GM10248 (cell line): ENCODE data around the gene PSMD2.

Source experiments
- CTCF ChIA-PET: fragments of 300-600 bp; sonication (Branson Sonifier 250); formaldehyde crosslinking; extraction: SDS; loops from one replicate; lab custom pipeline; 2021; ENCODE audit warnings: antibody characterized with exemption; lab: Yijun Ruan, JAX
- POLR2A ChIA-PET: fragments of 350-650 bp; sonication (Branson Sonifier 250); formaldehyde crosslinking; extraction: SDS; loops from one replicate; lab custom pipeline; 2020; ENCODE audit warnings: antibody characterized with exemption; lab: Yijun Ruan, JAX
- DNase-seq: peaks from one replicate; pipeline ENCODE4 v3.0.0; 2012; ENCODE audit errors: extremely low spot score
- TF ChIP-seq, protein P1 (sequence below): IDR thresholded peaks from 2 replicates; pipeline ENCODE4 v1.5.1; 2012; ENCODE audit warnings: mild to moderate bottlenecking, low read depth; ENCODE audit errors: extremely low read depth, missing control alignments, control extremely low read depth

Gene PSMD2

GRCh38 chr3:184328516-184328915 lies 29.5 kb downstream of the PSMD2 start:
- no peak for DNase-seq
- TF ChIP-seq, protein P1, sequence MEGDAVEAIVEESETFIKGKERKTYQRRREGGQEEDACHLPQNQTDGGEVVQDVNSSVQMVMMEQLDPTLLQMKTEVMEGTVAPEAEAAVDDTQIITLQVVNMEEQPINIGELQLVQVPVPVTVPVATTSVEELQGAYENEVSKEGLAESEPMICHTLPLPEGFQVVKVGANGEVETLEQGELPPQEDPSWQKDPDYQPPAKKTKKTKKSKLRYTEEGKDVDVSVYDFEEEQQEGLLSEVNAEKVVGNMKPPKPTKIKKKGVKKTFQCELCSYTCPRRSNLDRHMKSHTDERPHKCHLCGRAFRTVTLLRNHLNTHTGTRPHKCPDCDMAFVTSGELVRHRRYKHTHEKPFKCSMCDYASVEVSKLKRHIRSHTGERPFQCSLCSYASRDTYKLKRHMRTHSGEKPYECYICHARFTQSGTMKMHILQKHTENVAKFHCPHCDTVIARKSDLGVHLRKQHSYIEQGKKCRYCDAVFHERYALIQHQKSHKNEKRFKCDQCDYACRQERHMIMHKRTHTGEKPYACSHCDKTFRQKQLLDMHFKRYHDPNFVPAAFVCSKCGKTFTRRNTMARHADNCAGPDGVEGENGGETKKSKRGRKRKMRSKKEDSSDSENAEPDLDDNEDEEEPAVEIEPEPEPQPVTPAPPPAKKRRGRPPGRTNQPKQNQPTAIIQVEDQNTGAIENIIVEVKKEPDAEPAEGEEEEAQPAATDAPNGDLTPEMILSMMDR, result no peak
- CTCF ChIA-PET, result interaction anchor here (0.9 kb wide), 1 partner anchor 420 kb away, joined by 3 read pairs; no protein-coding TSS in a partner anchor
- POLR2A ChIA-PET, result interaction anchor here (1.3 kb wide), 1 partner anchor 10 kb away, joined by 3 read pairs; no protein-coding TSS in a partner anchor

- TF ChIP-seq, protein P1, result no peak
- ChIA-PET CTCF (no interaction called here), POLR2A (no interaction called here)
- DNase-seq, result no peak
Measured at GRCh38 chr3:184332370-184333090, 33.5 kb downstream of the PSMD2 start.

DNA sequence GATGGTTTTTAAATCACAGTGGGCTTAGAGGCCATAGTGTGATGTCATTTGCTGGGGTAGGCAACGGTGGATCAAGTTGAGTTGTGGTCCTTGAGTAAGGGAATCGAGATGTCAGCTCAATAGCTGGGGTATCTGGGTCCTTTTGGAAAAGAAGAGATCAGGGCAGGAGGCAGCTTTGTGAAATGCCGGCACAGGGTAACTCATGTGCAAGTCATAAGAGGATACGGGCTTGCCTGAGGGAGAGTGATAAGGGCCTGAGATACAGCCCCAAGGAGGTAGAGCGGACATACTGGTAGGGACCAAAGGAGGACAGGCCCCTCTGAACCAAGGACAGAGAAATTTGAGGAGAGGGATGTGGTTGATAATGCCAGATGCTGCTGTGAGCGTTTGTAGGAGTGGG lies 34.1 kb downstream of the PSMD2 start:
- ChIA-PET CTCF (no interaction called here), POLR2A (no interaction called here)
- no peak for DNase-seq
- TF ChIP-seq, protein P1, result no peak

- no peak for DNase-seq
- ChIA-PET CTCF (no interaction called here), POLR2A (no interaction called here)
- TF ChIP-seq, protein P1, result no peak
Measured at GRCh38 chr3:184333700-184334099, 34.7 kb downstream of the PSMD2 start.

- POLR2A ChIA-PET, result no interaction called here
- no peak for DNase-seq
- TF ChIP-seq, protein P1, result no peak
- CTCF ChIA-PET, result no interaction called here
Measured at GRCh38 chr3:184334470-184335158, 35.6 kb downstream of the PSMD2 start.

- CTCF ChIA-PET, result interaction anchor here (0.6 to 0.9 kb wide), 2 partner anchors 19 to 20 kb away, joined by 3 read pairs; no protein-coding TSS in a partner anchor
- POLR2A ChIA-PET, result interaction anchor here (0.6 kb wide), 1 partner anchor 20 kb away, joined by 3 read pairs; no protein-coding TSS in a partner anchor
- no peak for DNase-seq
- TF ChIP-seq, protein P1, result no peak
Measured at GRCh38 chr3:184335291-184335660, 36.2 kb downstream of the PSMD2 start.
